A673 (cell line): ENCODE results near the gene DHRS1. TPM values are rescaled to one million over a fixed set of nuclear protein-coding genes. Genes with fewer than 3 reads are reported as not detected.

Source experiments
- BruUV-seq: library from RNA; stranded (reverse); fragments of 400-500 nt; replicated peaks from 2 replicates; lab custom pipeline; 2021; lab: Mats Ljungman, UMichigan
- CTCF ChIA-PET: fragments of 300-600 bp; sonication (Branson Sonifier 250); formaldehyde crosslinking; loops from one replicate; lab custom pipeline; 2022; ENCODE audit warnings: antibody characterized with exemption; lab: Charles Lee
- POLR2A ChIA-PET: fragments of 300-600 bp; sonication (Branson Sonifier 250); formaldehyde crosslinking; loops from one replicate; lab custom pipeline; 2022; ENCODE audit warnings: antibody characterized with exemption; ENCODE audit not compliant: low non-redundant PET; lab: Charles Lee
- DNase-seq: peaks from one replicate; pipeline ENCODE4 v3.0.0-alpha.2; 2015; ENCODE audit warnings: low spot score
- H3K27ac ChIP-seq: fragments of 200-600 bp; sonication (generic); 2 replicates; pipeline ENCODE4 v1.5.1; 2016; ENCODE audit warnings: mixed run types, low read depth, mild to moderate bottlenecking, mixed read lengths, antibody characterized with exemption, low read length; ENCODE audit not compliant: poor library complexity, severe bottlenecking
- H3K27me3 ChIP-seq: fragments of 200-600 bp; sonication (generic); replicated peaks from 2 replicates; pipeline ENCODE4 v1.6.1; 2017; ENCODE audit warnings: mixed run types, low read depth, mild to moderate bottlenecking, mixed read lengths, antibody characterized with exemption, low read length; ENCODE audit not compliant: insufficient read depth, poor library complexity
- H3K36me3 ChIP-seq: fragments of 200-600 bp; sonication (generic); 2 replicates; pipeline ENCODE4 v1.6.1; 2016; ENCODE audit warnings: mixed run types, mild to moderate bottlenecking, mixed read lengths, antibody characterized with exemption, low read length; ENCODE audit not compliant: insufficient read depth, poor library complexity, severe bottlenecking
- H3K4me1 ChIP-seq: fragments of 200-600 bp; sonication (generic); 2 replicates; pipeline ENCODE4 v1.6.1; 2017; ENCODE audit warnings: mixed run types, mild to moderate bottlenecking, mixed read lengths, antibody characterized with exemption, low read length; ENCODE audit not compliant: insufficient read depth, poor library complexity, severe bottlenecking
- H3K4me3 ChIP-seq: fragments of 200-600 bp; sonication (generic); 2 replicates; pipeline ENCODE4 v1.5.1; 2016; ENCODE audit warnings: low read depth, mixed run types, mild to moderate bottlenecking, mixed read lengths, low read length; ENCODE audit not compliant: poor library complexity, severe bottlenecking
- H3K9me3 ChIP-seq: fragments of 200-600 bp; sonication (generic); 2 replicates; pipeline ENCODE4 v1.6.1; 2016; ENCODE audit warnings: mixed run types, low read depth, mild to moderate bottlenecking, mixed read lengths, antibody characterized with exemption, low read length; ENCODE audit not compliant: poor library complexity, severe bottlenecking
- CTCF ChIP-seq: fragments of 300-800, 200-600 bp; sonication (generic); conservative IDR thresholded peaks from 2 replicates; pipeline ENCODE4 v1.5.1; 2017; ENCODE audit warnings: low read depth, mild to moderate bottlenecking, antibody characterized with exemption, low read length, moderate library complexity, mixed read lengths
- EZH2 ChIP-seq: fragments of 200-600 bp; sonication (generic); IDR thresholded peaks from 2 replicates; pipeline ENCODE4 v1.6.1; 2017; ENCODE audit warnings: borderline replicate concordance, low read depth, mild to moderate bottlenecking, mixed read lengths, antibody characterized with exemption, low read length; ENCODE audit not compliant: poor library complexity, severe bottlenecking
- intact Hi-C: fragments of 100-400 bp; cut with micrococcal nuclease; formaldehyde crosslinking; loops from one replicate; pipeline ENCODE4 v1.10.0; 2022; ENCODE audit not compliant: unreplicated experiment
- total RNA-seq: library from RNA; stranded (reverse); gene quantifications from 2 replicates; pipeline ENCODE4 v1.2.3, GENCODE V29; 2021

DHRS1 gene
- total RNA-seq, 1 experiment from 2014 or later: 13.3 TPM

GRCh38 chr14:24271834-24272263 lies 27.7 kb downstream of the DHRS1 start:
- intact Hi-C loops: loop anchor here (2.0 kb wide), 1 partner anchor 29 kb away; the partner anchor contains the start of gene TINF2
- Histone ChIP-seq H3K27me3 (no peaks in the 10 kb centered on the region), H3K9me3 (no peaks in the 10 kb centered on the region), H3K4me1 (peaks cover 4% of the 10 kb centered on the region), H3K36me3 (no peaks in the 10 kb centered on the region), H3K4me3 (peak overlapping the region; percentile 84), H3K27ac (peak overlapping the region; percentile 98)
- TF ChIP-seq CTCF: no peak
- TF ChIP-seq EZH2: no peak
- ChIA-PET CTCF (interaction anchor here (0.5 to 1.5 kb wide), 4 partner anchors 27 to 178 kb away, joined by 3 to 6 read pairs (median 4); partner anchors contain the start of genes CIDEB and TINF2), POLR2A (interaction anchor here (0.5 to 0.9 kb wide), 3 partner anchors 132 to 158 kb away, joined by 3 read pairs; partner anchors contain the start of genes DCAF11, KHNYN and NRL)
- no TSS peak for BruUV-seq
- no peak for DNase-seq

- intact Hi-C loops: loop anchor here (2.0 kb wide), 1 partner anchor 28 kb away; the partner anchor contains the start of gene TINF2
- Histone ChIP-seq H3K9me3 (no peaks in the 10 kb centered on the region), H3K36me3 (no peaks in the 10 kb centered on the region), H3K27me3 (no peaks in the 10 kb centered on the region), H3K4me3 (peak within 1 kb of the TSS; percentile 84), H3K4me1 (peaks cover 4% of the 10 kb centered on the region), H3K27ac (peak within 1 kb of the TSS; percentile 98)
- no TSS peak for BruUV-seq
- peak; percentile 77 for TF ChIP-seq CTCF
- no peak for TF ChIP-seq EZH2
- DNase-seq: peak; percentile 94
- POLR2A ChIA-PET: interaction anchor here (0.5 to 0.9 kb wide), 4 partner anchors 9 to 159 kb away, joined by 3 to 5 read pairs (median 3); partner anchors contain the start of genes DCAF11, KHNYN and NRL
- CTCF ChIA-PET: interaction anchor here (0.5 to 1.5 kb wide), 6 partner anchors 8 to 178 kb away, joined by 3 to 6 read pairs (median 4); partner anchors contain the start of genes CIDEB and TINF2
These were observed 28.3 kb downstream of the DHRS1 start, which contains the start of gene RABGGTA for GRCh38 chr14:24271134-24271833. Gene RABGGTA (minus strand): TSS chr14:24271597. CDS start chr14:24271115, 482 bp downstream.

GRCh38 chr14:24270537-24271133 lies 28.9 kb downstream of the DHRS1 start:
- H3K4me3 ChIP-seq: peak overlapping the region; percentile 84
- H3K27ac ChIP-seq: peak overlapping the region; percentile 98
- H3K27me3 ChIP-seq: no peaks in the 10 kb centered on the region
- H3K36me3 ChIP-seq: no peaks in the 10 kb centered on the region
- peaks cover 4% of the 10 kb centered on the region for H3K4me1 ChIP-seq
- intact Hi-C loops: loop anchor here (2.0 kb wide), 1 partner anchor 28 kb away; the partner anchor contains the start of gene TINF2
- TF ChIP-seq CTCF (no peak), EZH2 (no peak)
- no TSS peak for BruUV-seq
- CTCF ChIA-PET: interaction anchor here (1.0 to 1.5 kb wide), 3 partner anchors 9 to 28 kb away, joined by 4 to 5 read pairs (median 4); partner anchors contain the start of gene TINF2
- DNase-seq: no peak
- no peaks in the 10 kb centered on the region for H3K9me3 ChIP-seq
- POLR2A ChIA-PET: interaction anchor here (0.5 to 0.9 kb wide), 2 partner anchors 8 to 159 kb away, joined by 3 to 5 read pairs; partner anchors contain the start of gene KHNYN
